GOT3 (cell line): Measurements from ENCODE around the gene AKT3.
"Not testable (repeated sequence)": the region's sequence is repeated elsewhere in the genome, so short reads cannot be mapped to it uniquely, and the experiment has no call there.

Source experiments
- DNase-seq: peaks from one replicate; lab custom pipeline; 2025; ENCODE audit warnings: mixed read lengths; lab: John Stamatoyannopoulos, UW

Gene AKT3

DNA sequence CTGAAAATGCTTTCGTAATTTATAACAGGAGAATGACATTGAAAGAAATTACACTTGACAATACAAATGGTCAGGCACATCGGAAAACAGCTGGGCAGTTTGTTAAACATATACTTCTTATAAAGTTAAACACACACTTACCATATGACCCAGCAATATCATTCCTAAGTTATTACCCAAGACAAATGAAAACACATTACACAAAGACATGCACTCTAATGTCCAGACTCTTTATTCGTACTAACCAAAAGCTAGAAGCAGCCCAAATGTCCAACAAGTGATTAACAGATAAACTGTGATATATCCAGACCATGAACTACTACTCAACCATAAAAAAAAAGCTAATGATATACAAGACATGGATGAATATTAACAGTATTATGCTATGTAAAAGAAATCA is 8.5 kb downstream of the AKT3 start:
- no peak for DNase-seq

- no peak for DNase-seq
These were observed 12.0 kb downstream of the AKT3 start for GRCh38 chr1:243837907-243838535.

DNA sequence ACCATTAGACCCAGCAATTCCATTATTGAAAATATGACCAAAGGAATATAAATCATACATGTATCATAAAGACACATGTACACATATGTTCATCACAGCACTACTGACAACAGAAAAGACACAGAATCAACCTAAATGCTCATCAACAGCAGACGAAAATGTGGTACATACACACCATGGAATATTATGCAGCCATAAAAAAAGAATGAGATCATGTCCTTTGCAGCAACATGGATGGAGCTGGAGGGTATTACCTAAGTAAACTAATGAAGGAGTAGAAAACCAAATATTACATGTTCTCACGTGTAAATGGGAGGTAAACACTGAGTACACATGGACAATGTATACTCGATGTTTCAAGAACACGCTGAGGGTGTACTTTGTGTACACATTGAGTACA is 15.9 kb downstream of the AKT3 start:
- DNase-seq, result no peak

GRCh38 chr1:243831463-243831862 is 18.6 kb downstream of the AKT3 start:
- no peak for DNase-seq

DNA sequence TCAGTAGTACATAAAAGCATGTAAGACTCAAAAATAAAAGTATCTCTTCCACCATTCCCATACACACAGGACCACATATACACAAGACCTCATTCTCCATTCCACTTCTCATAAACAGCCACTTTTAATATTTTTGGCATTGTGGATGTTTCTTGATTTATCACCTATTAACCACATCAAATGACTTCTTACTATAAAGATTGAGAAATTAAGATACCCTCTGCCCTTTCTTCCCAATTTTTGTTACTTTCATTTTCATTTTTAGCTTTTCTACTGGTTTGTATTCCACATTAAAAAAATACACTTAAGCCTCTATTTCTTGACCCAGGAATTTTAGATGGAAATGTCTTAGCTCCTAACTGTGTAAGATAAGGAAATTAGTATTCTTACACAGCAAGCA is 22.8 kb downstream of the AKT3 start:
- no peak for DNase-seq

GRCh38 chr1:243824907-243825306 is 25.1 kb downstream of the AKT3 start:
- not testable (repeated sequence) for DNase-seq

- no peak for DNase-seq
These were observed 28.8 kb downstream of the AKT3 start for GRCh38 chr1:243821177-243821680.

DNA sequence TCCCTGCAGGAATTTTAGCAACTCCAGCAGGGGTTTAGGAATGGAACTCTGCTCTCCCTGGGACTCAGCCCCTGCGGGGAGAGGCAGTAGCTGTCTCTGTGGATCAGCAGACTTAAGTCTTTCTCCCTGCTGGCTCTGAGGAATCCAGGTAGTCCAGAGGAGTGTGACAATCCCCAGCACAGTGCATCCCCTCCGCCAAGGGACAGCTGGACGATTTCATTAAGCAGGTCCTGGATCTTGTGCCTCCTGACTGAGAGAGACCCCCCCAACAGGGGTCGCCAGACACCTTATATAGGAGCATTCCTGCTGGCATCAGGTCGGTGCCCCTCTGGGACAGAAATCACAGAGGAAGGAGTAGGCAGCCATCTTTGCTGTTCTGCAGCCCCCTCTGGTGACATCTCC is 30.6 kb downstream of the AKT3 start:
- no peak for DNase-seq

- no peak for DNase-seq
These were observed 31.1 kb downstream of the AKT3 start for GRCh38 chr1:243818978-243819377.

DNA sequence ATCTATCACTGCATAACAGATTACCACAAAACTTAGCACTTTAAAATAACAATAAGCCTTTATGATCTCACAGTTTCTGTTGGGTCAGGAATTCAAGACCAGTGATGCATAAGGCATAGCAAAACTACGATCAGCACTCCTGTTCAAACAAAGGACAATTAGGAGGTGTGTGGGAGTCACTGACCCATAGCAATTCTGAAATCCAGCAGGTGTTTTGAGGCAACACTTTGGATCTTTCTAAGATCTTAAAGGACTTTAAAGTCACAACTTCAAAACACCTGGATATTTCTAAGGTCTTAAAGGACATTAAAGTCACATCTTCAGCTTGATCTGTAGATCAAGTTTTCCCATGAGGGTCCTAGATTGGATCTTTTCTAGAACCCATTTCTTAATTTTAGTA is 35.3 kb downstream of the AKT3 start:
- DNase-seq, result no peak

GRCh38 chr1:243807346-243807745 is 42.7 kb downstream of the AKT3 start:
- not testable (repeated sequence) for DNase-seq

GRCh38 chr1:243806310-243806709 is 43.7 kb downstream of the AKT3 start:
- DNase-seq, result no peak

- DNase-seq, result no peak
These were observed 47.3 kb downstream of the AKT3 start for GRCh38 chr1:243802736-243803135.

GRCh38 chr1:243801378-243801777 is 48.7 kb downstream of the AKT3 start:
- no peak for DNase-seq

DNA sequence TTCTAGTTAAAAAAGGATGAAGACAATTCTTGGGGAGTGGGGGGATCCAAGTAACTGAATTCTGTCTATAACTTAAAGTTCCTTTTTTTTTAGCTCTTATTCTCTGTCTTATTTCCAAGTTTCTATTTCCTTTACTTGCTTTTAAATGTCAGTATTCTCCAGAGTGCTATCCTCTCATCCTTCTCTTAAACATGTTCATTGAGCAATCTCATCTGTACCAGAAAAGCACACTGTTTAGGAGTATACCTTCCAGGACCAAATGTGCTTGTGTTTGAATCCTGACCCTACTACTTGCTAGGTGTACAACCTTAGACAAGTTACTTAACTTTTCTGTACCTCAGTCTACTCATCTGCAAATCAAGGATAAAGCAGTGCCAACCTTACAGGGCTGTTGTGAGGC is 50.1 kb downstream of the AKT3 start:
- DNase-seq, result no peak

DNA sequence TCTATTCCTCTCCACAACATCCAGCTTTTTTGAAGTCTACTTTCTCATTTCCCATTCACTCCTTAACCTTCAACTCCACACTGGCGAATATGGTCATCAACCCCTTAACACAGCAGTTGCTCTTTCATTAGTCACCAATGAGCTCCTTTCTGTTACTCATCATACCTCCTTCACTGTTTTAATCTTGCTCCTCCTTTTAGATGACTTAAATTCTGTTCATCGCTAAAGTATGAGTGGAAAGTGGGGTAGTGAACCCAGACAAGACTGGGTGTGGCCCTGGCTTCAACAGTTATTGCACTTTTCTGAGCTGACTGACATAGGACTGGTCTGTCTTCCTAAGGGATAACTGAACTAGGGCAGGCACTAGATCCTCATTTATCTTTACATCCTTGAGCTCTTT is 51.3 kb downstream of the AKT3 start:
- no peak for DNase-seq

DNA sequence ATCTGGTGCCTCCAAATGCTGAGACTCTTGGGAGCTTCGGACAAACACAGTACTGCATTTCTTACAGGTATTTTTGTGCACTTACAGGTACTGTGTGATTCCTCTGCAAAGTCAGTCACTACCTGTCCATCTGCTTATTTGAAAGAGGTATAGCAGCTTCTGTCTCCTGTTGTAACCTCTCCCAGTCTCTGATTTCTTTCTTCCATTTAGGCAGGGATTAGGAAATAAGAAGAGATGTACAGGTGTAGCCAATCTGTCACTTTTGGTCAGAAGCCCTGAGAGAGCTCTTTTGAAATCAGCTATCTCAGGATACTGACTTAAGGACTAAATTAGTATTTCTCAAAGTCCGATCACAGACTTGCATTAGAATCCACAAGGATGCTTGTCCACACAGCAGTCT is 54.0 kb downstream of the AKT3 start:
- DNase-seq, result no peak

GRCh38 chr1:243793298-243793697 is 56.7 kb downstream of the AKT3 start:
- DNase-seq, result no peak

DNA sequence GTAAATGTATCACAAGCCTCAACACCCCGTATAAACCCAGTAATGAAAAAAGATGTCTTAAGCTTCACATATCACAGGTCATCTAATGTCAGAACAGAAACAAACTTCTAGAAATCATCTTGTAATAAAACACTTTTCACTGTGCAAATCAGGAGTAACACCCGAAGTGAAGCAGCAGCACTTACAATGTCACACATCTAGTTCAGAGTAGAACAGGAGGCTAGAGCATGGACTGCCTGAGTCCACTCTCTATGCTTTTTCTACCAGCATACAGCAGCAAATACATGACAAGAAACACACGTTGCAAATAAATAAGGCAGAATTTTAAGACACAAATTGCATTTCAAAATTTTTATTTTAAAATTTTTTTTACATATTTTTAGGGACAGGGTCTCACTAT is 57.2 kb downstream of the AKT3 start:
- no peak for DNase-seq

GRCh38 chr1:243792401-243792800 is 57.6 kb downstream of the AKT3 start:
- no peak for DNase-seq

GRCh38 chr1:243791586-243792267 is 58.3 kb downstream of the AKT3 start:
- no peak for DNase-seq

GRCh38 chr1:243790404-243790803 is 59.6 kb downstream of the AKT3 start:
- no peak for DNase-seq

DNA sequence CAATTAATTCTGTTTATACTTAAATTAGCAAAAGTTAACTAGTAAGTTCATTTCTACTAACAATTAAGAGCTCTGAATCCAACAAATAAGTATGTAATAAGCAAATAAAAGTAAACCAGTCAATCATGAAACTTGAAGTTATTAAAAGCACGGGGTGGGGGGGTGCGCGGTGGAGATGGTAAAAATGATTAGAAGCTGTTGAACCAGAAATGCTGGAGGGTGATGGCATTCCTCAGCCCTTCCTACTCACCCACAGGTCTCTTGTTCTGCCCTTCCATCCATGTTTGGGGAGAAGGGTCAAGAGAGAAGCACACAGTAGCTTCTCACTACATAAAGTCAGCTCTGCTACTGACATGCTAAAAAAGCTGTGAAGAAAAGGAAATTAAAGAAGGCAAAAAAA is 63.5 kb downstream of the AKT3 start:
- DNase-seq, result no peak

DNA sequence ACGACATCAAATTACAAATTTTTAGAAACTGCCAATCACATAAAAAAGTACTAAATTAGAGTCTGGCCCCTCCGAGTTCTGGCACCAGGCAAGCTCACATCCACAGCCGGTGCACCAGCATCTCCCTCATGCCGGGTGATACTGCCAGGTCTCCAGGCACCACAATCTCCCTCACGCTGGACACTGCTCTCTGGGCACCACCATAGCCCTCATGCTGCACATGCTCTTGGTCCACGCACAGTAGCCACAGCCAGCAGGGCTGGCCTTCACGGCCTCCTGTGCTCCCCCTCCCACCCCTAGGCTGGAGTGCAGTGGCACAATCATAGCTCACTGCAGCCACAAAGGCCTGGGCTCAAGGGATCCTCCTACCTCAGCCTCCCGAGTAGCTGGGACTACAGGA is 65.5 kb downstream of the AKT3 start:
- DNase-seq, result no peak
